Thoracic aorta (tissue), 2 donors: ENCODE results near the gene RPN2. TPM values are rescaled to one million over a fixed set of nuclear protein-coding genes. Genes with fewer than 3 reads are reported as not detected.

Source experiments
- ATAC-seq: fragments of 150-250 bp; one replicate; pipeline ENCODE4 v1.8.0; 2017; ENCODE audit warnings: low read depth; ENCODE audit not compliant: insufficient number of reproducible peaks, low FRiP score
- DNase-seq: peaks from one replicate; pipeline ENCODE4 v3.0.0-alpha.2; 2020; ENCODE audit warnings: low spot score
- H3K27ac ChIP-seq, 2 donors: fragments of 200-600 bp; sonication (generic); 1 replicate in 1 of 2; 2 replicates in 1 of 2; pipeline ENCODE4 v1.5.1; 2016; ENCODE audit warnings: mild to moderate bottlenecking in 2 of 2, moderate library complexity in 2 of 2
- H3K27me3 ChIP-seq: fragments of 200-600 bp; sonication (generic); replicated peaks from 2 replicates; pipeline ENCODE4 v1.6.0; 2016; ENCODE audit warnings: mild to moderate bottlenecking; ENCODE audit not compliant: insufficient read depth
- H3K36me3 ChIP-seq: fragments of 200-600 bp; sonication (generic); one replicate; pipeline ENCODE4 v1.5.1; 2016
- H3K4me1 ChIP-seq, 2 donors: fragments of 200-600 bp; sonication (generic); 1 replicate in 1 of 2; 2 replicates in 1 of 2; pipeline versions ENCODE4 v1.5.1 to v1.6.0; 2016; ENCODE audit warnings: low read depth in 2 of 2, mild to moderate bottlenecking in 1 of 2; ENCODE audit not compliant: control insufficient read depth in 1 of 2
- H3K4me3 ChIP-seq: fragments of 200-600 bp; sonication (generic); 2 replicates; pipeline ENCODE4 v1.5.1; 2016; ENCODE audit warnings: mild to moderate bottlenecking
- H3K9me3 ChIP-seq: fragments of 200-600 bp; sonication (generic); 2 replicates; pipeline ENCODE4 v1.5.1; 2016
- total RNA-seq, 2 donors: library from RNA; depleted of rRNA; stranded (reverse); fragments of >200 nt; gene quantifications; one replicate each; pipeline versions ENCODE4 v1.1.0 to v1.2.3, GENCODE V29; 2016
- TF ChIP-seq, protein P1 (sequence below): fragments of 200-600 bp; sonication (generic); IDR thresholded peaks from one replicate; pipeline ENCODE4 v1.5.1; 2019; ENCODE audit warnings: antibody characterized with exemption

The RPN2 gene
- total RNA-seq, 2 donors from 2014 or later: 128 to 156 TPM

DNA sequence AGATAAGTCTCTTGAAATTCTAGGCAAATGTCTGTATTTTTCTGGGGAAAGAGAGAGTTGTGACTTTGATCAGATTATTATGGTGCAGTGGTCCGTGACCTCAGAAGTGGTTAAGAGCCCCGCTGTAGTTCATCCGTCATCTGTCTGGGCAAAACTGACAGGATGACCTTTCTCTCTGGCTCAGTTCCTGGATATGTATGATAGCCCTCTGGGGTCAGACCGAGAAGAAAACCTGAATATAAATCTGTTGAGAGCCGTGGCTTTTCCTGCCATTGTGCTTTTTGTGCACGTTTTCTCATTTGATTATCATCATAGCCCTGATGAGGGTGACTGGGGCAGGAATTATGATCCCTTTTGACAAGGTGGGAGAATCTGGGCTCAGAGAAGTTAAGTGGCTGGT lies 55.9 kb downstream of the RPN2 start:
- Histone ChIP-seq H3K27ac (no peak overlapping the region), H3K4me3 (no peak overlapping the region), H3K27me3 (no peaks in the 10 kb centered on the region), H3K36me3 (peaks cover 75% of the 10 kb centered on the region), H3K9me3 (no peaks in the 10 kb centered on the region), H3K4me1 (no peaks in the 10 kb centered on the region)
- DNase-seq: no peak
- ATAC-seq: no peak
- TF ChIP-seq, protein P1, sequence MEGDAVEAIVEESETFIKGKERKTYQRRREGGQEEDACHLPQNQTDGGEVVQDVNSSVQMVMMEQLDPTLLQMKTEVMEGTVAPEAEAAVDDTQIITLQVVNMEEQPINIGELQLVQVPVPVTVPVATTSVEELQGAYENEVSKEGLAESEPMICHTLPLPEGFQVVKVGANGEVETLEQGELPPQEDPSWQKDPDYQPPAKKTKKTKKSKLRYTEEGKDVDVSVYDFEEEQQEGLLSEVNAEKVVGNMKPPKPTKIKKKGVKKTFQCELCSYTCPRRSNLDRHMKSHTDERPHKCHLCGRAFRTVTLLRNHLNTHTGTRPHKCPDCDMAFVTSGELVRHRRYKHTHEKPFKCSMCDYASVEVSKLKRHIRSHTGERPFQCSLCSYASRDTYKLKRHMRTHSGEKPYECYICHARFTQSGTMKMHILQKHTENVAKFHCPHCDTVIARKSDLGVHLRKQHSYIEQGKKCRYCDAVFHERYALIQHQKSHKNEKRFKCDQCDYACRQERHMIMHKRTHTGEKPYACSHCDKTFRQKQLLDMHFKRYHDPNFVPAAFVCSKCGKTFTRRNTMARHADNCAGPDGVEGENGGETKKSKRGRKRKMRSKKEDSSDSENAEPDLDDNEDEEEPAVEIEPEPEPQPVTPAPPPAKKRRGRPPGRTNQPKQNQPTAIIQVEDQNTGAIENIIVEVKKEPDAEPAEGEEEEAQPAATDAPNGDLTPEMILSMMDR: no peak

DNA sequence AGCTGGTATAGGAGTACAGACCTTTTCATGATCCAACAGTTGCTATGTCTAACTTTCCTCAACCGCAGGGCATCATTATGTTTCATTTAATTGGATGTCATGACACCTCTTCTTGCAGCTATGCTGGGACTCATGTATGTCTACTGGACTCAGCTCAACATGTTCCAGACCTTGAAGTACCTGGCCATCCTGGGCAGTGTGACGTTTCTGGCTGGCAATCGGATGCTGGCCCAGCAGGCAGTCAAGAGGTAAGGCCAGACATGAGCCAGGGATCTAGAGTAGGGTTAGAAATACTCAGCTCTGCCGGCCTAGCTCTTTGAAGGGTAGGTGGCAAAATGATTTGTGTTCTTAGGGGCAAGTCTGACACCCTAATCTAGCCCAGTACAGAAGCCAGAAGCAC lies 57.3 kb downstream of the RPN2 start:
- H3K9me3 ChIP-seq: no peaks in the 10 kb centered on the region
- peaks cover 66% of the 10 kb centered on the region for H3K36me3 ChIP-seq
- TF ChIP-seq, protein P1: no peak
- no peak for ATAC-seq
- no peak overlapping the region for H3K4me3 ChIP-seq
- H3K4me1 ChIP-seq: no peaks in the 10 kb centered on the region
- no peaks in the 10 kb centered on the region for H3K27me3 ChIP-seq
- no peak overlapping the region for H3K27ac ChIP-seq
- no peak for DNase-seq

DNA sequence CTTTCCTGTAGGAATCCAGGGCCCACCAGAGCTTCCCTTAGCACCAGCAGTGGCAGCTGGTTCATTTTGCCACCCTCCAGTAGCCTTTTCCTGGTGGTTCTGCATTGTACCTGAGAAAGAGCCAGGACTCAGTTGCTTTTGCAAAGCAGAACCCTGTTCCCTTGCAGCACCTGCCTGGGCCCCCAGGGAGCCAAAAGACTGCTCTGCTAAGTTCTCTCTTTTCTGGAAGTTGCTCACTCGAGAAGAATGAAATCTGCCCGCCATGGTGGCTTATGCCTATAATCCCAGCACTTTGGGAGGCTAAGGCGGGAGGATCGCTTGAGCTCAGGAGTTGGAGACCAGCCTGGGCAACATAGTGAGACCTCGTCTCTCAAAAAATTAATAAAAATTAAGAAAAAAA lies 58.5 kb downstream of the RPN2 start:
- Histone ChIP-seq H3K9me3 (no peaks in the 10 kb centered on the region), H3K4me3 (no peak overlapping the region), H3K27ac (no peak overlapping the region), H3K4me1 (no peaks in the 10 kb centered on the region), H3K36me3 (peaks cover 64% of the 10 kb centered on the region), H3K27me3 (no peaks in the 10 kb centered on the region)
- no peak for DNase-seq
- no peak for ATAC-seq
- TF ChIP-seq, protein P1: no peak

GRCh38 chr20:37238426-37238825 lies 59.3 kb downstream of the RPN2 start:
- H3K9me3 ChIP-seq: no peaks in the 10 kb centered on the region
- H3K27ac ChIP-seq: no peak overlapping the region
- TF ChIP-seq, protein P1: no peak
- H3K4me1 ChIP-seq: peaks cover 0 to 2% of the 10 kb centered on the region in 2 donors
- DNase-seq (no peak), ATAC-seq (no peak)
- peaks cover 59% of the 10 kb centered on the region for H3K36me3 ChIP-seq
- no peaks in the 10 kb centered on the region for H3K27me3 ChIP-seq
- no peak overlapping the region for H3K4me3 ChIP-seq

- H3K9me3 ChIP-seq: no peaks in the 10 kb centered on the region
- ATAC-seq (no peak), DNase-seq (no peak)
- TF ChIP-seq, protein P1: no peak
- peaks cover 0 to 8% of the 10 kb centered on the region in 2 donors for H3K4me1 ChIP-seq
- no peaks in the 10 kb centered on the region for H3K27me3 ChIP-seq
- peaks cover 54% of the 10 kb centered on the region for H3K36me3 ChIP-seq
- H3K4me3 ChIP-seq: no peak overlapping the region
- no peak overlapping the region for H3K27ac ChIP-seq
These were observed 59.9 kb downstream of the RPN2 start for GRCh38 chr20:37238935-37239451.
